HG02678 (cell line): Measurements from ENCODE around the gene CAMKMT.

Source experiments
- ATAC-seq: cut with Tn5 transposase; IDR thresholded peaks from one replicate; pipeline ENCODE4 v1.9.1; 2021; ENCODE audit warnings: mild to moderate bottlenecking, moderate library complexity; ENCODE audit not compliant: unreplicated experiment

The CAMKMT gene

GRCh38 chr2:44442019-44442418 is 80.3 kb downstream of the CAMKMT start:
- no peak for ATAC-seq

DNA sequence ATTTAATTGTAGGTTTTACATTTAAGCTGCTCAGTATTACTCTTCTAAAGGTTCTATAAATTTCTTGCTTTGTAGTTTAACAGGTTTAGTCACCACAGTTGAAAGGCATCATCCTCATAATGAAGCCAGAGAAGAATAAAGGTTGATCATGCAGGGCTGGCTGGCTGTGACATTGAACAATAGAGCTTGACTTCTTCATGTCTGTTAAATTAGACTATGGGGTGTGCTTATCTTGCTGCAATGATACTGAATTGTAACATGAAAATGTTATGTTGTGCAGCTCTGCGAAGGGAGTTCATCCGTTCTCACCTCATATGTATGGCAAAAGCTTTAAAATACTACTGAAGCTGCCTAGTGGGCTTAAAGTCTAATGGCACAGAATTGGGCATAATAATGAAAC is 81.8 kb downstream of the CAMKMT start:
- no peak for ATAC-seq

DNA sequence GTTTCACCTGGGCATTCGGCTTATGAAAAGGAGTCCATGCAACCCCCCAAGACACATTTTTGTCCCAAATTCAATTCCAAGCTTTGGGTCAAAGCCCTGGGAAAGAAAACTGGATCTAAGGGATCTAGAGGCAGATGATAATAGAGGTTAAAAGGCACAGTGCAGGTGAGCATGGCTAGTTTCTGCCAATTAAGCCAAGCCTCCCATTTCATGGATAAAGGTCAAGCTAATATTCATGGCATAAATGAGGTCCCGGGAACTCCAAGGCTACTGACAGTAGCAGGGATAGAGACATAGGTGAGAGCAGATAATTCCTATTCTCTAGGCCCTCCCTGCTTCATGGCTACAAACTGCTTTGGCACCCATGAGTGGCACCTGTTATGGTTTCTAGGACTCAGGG is 83.1 kb downstream of the CAMKMT start:
- ATAC-seq, result no peak

DNA sequence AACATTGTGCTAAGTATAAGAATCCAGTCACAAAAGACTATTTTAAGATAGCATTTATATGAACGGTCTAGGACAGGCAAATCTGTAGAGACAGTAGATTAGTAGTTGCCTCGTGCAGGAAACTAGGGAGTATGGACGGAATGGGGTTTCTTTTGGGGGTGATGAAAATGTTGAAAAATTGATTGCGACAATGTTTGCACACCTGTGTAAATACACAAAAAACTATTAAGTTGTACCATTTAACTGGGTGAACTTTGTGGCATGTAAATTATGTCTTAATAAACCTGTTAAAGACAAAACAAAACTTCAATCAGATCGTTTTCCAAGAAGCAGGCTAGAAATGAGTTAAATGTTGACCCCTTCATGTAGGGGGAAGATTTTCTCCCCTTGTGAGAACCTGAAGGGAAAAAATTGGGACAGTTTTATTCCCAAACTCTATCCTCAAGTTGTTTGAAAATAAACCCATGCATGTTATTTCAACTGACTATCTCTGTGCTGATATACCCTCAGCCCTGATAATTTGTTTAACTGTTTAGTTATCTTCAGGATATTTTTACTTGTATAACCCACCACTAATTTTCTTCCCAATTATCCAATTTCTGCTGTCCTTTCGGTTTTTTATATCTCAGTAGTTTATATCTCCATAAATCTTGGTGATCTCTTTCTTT is 87.2 kb downstream of the CAMKMT start:
- no peak for ATAC-seq

GRCh38 chr2:44450082-44450481 is 88.3 kb downstream of the CAMKMT start:
- ATAC-seq, result no peak

GRCh38 chr2:44450806-44451205 is 89.1 kb downstream of the CAMKMT start:
- ATAC-seq, result no peak

DNA sequence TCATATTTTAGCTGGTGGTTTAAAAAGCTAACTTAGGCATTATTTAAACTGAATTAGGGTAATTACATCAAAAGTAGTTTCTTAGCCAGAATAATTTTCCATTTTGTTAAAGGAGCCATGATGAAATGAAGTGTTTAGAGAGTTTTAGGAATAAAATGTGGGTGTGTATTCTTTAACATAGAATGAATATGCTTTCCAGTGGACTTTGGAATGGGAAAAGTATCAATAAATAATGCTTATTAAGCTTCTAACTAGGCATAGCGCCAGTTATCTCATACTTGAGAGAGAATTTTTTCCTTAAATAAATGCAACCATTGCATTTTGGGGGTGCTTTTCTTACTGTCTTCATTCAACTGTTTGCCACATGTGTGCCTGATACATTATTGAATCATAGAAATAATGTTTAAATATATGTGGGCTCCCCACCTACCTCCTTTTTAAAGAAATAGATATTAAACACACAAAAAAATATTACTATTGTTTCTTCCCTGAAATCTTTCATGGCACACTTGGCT is 90.4 kb downstream of the CAMKMT start:
- no peak for ATAC-seq

GRCh38 chr2:44453259-44453658 is 91.5 kb downstream of the CAMKMT start:
- ATAC-seq, result no peak

DNA sequence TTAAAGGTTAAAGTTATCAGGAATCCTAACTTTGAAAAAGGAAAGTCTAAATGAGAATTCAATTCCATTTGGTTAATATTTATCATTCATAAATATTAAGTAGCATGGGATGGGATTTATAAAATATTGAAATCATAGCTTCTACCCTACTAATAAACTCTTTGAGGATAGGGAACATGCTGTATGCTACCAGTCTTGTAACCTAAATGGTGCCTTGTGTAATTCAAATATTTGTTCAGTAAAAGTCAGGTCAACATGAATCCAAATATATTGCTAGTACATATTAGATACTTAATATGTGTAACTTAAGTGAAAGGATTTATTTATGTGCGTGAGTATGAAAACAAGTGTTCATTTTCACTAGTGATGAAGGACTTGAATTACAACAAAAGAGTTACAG is 94.1 kb downstream of the CAMKMT start:
- ATAC-seq, result no peak

DNA sequence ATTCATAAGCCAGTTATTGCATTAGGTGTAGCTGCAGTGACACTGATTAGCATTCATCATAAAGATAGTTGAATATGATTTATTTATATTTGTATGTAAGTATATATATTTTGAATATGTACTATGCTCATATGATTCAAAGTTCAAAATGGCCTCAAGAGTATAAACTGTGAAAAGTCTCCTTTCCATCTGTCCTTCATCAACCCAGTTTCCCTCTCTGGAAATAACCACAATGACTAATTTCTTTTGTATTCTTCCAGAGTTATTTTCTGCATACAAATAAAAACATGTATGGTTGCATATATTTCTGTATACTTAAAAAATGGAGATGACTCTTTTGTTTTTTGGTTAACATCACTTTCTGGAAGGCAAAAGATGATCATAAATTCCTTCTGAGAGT is 95.2 kb downstream of the CAMKMT start:
- ATAC-seq, result no peak

DNA sequence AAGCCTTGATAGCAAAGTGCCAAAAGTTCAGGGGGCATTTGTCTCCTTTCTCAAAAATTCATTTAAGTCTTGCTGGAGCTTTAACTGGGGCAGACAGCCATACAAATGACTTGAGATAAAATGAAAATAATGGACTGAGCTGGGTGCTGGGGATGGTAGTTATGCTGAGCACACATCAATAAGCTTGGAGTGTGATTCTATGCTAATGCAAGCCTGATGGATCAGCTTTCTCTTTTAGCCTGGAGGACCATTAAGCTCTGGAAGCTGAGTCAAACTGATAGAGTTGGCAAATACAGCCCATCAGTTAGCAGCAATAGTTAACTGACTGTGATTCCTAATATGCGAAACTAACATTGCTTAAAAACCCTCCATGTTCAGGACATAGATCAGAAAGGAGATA is 98.0 kb downstream of the CAMKMT start:
- no peak for ATAC-seq

- no peak for ATAC-seq
These were observed 101.4 kb downstream of the CAMKMT start for GRCh38 chr2:44462934-44463849.

DNA sequence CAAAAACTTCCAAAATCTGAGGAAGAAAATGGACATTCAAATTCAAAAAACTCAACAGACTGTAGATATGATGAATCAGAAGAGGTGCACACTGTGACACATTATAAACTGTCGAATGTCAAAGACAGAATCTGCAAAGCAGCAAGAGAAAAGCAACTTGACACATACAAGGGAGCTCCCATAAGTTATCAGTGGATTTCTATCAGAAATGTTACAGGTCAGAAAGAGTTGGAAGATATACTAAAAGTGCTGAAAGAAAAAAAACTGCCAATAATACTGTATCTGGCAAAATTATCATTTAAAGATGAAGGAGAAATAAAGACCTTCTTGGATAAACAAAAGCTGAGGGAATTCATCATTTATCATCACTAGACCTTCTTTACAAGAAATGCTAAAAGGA is 102.7 kb downstream of the CAMKMT start:
- no peak for ATAC-seq

DNA sequence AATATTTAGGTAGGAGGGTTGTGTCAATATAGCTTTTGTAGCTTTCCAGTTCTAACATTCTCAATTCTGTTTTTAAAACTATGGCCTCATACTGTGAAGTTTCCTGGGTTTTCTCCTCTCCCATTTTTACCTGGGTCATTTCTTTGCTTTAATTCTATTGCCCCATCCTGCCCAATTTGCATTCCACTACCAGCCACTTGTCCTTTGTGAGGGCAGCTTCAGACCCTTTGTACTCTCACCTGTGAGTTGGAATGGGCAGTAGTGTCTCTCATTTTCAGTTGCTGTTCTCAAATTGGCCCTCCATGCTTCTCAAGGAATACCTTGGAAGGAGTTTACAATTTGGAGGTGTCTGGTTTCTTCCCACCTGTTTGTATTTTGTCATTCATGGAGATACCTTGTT is 108.4 kb downstream of the CAMKMT start:
- ATAC-seq, result no peak

GRCh38 chr2:44477657-44478414 is 116.1 kb downstream of the CAMKMT start:
- no peak for ATAC-seq

DNA sequence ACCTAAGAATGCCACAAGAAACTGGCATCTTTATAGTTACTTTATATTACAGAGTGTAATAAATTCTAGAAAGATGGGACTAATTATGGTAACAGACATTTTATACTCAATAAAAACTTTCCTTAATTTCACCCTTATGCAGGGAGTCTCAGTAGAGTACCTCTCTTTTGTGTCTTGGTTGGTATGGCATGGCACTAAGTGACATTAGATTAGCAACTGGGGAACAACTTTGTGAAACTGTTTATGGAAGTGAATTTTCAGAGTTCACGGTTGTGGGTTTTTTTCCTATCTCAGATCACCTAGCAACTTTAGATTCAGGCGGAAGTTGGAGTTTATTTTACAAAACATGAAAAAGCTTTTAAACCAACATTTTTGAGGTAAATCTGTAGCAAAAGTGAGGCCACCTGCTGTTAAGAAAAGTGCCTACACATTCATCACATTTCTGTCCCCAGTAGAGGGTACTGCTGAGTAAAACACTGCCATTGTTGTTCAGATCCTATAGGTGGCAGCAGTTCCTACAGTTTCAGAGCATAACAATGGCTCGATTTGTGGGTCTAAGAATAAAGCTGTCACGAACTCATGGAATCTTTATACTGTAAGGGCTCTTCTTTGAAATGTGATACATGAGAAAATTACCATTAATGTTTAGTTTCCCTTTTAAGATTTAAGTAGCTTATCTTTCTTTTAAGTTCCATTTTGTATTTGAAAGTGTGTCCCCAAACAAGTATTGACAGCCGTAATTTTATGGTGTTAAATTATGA is 117.6 kb downstream of the CAMKMT start:
- ATAC-seq, result peak; percentile 97

DNA sequence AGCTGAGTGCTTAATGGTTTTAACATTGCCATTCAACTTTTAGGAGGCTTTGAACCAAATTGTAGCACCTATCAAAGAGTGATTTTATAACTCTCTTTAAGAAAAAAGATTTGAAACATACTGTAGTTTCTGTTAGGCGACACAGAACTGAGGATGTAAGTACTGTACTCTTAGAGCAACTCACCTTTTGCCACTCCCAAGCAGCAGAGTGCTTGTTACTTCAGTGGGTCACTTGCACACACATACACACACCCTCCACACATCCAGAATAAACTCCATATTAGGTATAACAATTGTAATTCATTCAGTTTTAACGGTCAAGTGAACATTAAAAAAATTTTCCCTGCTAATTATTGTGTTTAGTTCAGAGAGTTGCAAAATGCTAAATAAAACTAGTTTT is 118.3 kb downstream of the CAMKMT start:
- ATAC-seq, result no peak

- no peak for ATAC-seq
These were observed 125.3 kb downstream of the CAMKMT start for GRCh38 chr2:44487052-44487451.

DNA sequence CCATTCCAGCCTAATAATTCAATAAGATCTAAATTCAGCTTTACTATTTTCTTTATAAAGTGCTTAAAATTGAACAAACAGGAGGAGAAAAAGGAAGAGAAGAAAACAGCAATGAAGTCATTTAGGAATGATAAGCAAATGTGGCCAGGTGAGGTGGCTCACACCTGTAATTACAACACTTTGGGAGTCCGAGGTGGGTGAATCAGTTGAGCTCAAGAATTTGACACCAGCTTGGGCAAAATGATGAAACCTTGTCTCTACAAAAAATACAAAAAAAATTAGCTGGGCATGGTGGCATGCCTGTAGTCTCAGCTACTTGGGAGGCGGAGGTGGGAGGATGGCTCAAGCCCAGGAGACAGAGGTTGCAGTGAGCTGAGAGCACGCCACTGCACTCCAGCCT is 129.0 kb downstream of the CAMKMT start:
- no peak for ATAC-seq

- no peak for ATAC-seq
These were observed 132.3 kb downstream of the CAMKMT start for GRCh38 chr2:44494006-44494405.

DNA sequence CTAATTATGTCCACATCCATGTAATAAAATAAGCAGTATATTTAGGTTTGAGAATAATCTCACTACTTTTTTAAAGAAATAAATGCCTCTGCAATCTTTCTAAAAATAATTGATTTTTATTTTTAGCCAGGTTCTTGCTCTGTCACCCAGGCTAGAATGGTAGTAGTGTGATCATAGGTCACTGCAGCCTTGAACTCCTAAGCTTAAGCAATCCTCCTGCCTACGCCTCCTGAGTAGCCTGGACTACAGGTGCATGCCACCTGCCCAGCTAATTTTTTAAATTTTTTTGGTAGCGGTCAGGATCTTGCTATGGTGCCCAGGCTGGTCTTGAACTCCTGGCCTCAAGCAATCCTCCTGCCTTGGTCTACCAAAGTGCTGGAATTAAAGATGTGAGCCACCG is 133.3 kb downstream of the CAMKMT start:
- no peak for ATAC-seq
